Activated CD8-positive, alpha-beta memory T cell treated with anti-CD3 and anti-CD28 coated beads for 48 hours (primary cell): ENCODE measurements around the gene RABGAP1L.
"Not testable (repeated sequence)": the region's sequence is repeated elsewhere in the genome, so short reads cannot be mapped to it uniquely, and the experiment has no call there.

Source experiments
- DNase-seq, 3 experiments: peaks; one replicate each; pipeline ENCODE4 v3.0.0-alpha.2; 2020; ENCODE audit warnings: low read depth in 2 of 3, low spot score in 2 of 3

The RABGAP1L gene

GRCh38 chr1:174358786-174359453, 199.6 kb downstream of the RABGAP1L start:
- DNase-seq: no peak

GRCh38 chr1:174359454-174359805, 200.1 kb downstream of the RABGAP1L start:
- DNase-seq: no peak

DNA sequence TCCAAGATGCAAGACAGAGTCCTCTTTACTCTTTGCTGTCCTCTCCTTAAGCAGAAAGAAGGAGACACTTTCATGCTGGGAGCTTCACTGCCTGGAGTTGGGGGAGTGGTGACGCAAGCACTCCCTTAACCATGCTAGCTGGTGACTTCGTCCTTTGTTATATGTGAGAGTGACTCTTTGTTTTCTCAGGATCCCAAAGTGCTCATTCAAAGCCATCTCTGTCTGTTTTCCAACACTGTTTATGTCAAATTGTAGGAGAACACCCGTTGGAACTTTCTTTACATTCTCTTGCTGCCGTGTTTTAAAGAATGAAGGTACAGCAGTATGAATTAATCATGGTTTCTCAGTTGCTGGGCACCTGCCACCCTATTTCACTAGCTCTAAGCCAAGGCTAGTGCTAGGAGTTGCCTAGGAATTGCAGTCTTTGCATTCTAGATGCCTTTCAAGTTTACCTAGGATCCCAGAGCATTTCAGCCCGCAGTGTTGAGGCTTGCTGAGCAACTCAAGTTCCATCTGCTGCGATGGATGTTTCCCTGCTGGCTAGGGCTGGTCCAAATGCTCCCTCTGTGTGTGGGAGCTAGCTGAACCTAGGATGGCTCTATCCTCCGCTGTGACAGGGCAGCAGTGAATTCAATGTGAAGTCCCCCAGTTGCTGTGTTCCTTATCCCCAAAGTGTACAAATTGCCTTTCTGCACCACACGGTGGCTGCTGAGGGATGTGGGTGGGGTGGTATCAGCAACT, 205.8 kb downstream of the RABGAP1L start:
- DNase-seq: no peak

DNA sequence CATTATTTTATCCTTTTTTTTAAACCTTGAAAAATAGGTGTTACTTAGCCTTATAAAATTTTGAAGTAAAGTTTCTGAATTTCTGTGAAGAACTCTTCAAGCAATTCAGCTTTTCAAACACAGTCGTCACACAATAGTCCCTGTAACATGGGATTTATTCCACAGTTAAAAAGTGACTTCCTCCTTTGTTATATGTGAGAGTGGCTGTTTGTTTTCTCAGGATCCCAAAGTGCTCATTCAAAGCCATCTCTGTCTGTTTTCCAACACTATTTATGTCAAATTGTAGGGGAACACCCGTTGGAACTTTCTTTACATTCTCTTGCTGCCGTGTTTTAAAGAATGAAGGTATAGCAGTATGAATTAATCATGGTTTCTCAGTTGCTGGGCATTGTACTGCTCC, 207.6 kb downstream of the RABGAP1L start:
- no peak for DNase-seq

- DNase-seq: no peak
Observed at GRCh38 chr1:174367892-174368291, 208.6 kb downstream of the RABGAP1L start.

DNA sequence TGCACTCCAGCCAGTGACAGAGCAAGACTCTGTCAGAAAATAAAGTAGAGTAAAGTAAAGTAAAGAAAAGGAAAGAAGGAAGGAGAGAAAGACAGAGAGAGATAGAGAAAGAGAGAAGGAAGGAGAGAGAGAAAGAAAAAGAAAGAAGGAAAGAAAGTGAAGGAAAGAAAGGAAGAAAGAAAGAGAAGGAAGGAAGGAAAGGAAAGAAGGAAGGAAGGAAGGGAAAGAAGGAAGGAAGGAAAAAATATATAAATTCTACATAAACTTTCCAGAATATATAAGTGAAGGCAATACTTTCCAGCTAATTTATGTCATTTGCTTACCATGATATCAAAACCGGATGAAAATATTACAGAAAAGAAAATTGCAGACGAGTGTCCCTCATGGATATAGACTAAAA, 216.7 kb downstream of the RABGAP1L start:
- DNase-seq: no peak

DNA sequence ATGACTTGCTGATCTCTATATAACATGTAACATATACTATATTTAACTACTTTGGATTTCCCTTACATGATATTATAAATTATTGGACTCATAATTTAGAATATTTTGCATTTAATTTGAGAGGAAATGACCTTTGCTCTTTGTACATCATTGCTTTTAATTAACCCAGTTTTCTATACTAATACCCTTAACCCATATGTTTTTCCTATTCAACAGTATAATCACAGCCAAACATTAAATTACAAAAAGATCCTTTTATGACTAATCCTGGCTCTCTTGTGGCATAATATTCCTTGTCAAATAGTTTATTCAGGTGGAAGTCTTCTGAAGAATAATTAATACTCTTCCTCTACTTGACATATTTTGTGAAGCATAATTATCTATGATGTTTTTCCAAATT, 232.4 kb downstream of the RABGAP1L start:
- no peak for DNase-seq

DNA sequence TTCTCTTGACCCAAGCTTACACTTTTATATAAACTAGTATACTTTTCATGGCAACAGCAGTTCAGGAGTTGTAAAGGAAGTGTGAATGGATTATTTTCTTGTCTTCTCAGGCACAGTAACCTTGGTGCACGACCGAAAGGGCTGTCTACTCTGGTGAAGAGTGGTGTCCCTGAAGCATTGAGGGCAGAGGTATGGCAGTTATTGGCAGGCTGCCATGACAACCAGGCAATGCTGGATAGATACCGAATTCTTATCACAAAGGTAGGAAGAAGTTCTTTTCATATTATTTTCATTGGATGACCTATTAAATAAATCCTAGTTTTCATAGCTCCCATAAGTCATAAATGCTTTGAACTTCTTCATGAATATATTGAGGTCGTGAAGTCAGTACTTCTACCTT, 234.6 kb downstream of the RABGAP1L start:
- no peak for DNase-seq

GRCh38 chr1:174397261-174397660, 237.9 kb downstream of the RABGAP1L start:
- no peak for DNase-seq

GRCh38 chr1:174398246-174398645, 238.9 kb downstream of the RABGAP1L start:
- no peak for DNase-seq

DNA sequence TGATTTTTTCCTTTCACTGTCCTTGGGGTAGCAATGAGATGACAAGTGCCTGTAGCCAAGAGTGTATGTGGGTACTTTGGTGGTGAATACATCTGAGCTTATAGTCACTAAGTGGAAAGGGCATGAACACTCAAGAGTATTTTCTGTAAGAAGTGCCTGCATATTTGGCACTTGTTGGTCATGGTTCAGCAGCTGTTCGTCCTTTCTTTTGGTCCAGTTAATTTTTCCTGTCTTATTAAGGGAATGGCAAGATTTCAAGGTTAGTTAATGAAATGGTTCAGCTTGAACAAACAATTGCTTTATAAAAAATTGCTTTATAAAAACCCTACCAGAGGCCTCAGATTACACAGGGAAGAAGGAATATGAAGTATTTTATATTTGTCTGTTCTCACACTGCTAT, 239.9 kb downstream of the RABGAP1L start:
- no peak for DNase-seq

GRCh38 chr1:174401075-174401474, 241.8 kb downstream of the RABGAP1L start:
- DNase-seq: no peak

DNA sequence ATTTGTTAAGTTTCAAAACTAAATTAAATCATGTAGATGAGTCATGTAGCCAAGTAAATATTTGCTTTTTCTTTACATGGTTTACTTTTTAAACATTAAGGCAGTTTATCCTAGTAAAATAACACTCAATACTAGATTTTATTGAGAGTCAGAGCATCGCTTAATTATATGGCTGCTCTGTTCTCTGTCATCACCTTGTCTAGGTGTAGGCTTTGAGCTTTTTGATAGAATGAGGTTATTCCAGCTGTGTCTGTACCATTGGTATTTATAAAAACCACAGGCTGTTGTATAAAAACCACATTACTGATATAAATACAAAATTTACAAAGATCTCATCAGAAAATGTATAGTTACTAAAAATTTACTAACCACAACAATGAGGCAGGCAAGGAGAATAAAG, 245.9 kb downstream of the RABGAP1L start:
- DNase-seq: no peak

DNA sequence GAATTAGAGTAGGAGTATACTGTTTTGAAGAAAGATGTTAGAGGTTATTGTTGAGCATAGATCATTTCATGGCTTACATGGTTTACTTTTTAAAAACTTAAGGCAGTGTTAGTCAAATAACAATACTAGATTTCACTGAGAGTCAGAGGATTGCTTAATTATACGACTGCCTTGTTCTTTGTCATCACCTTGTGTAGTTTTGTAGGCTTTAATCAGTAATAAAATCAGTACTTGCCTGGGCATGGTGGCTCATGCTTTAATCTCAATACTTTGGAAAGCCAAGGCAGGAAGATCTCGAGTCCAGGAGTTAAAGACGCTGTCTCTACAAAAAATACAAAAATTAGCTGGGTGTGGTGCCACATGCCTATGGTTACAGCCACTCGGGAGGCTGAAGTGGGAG, 247.1 kb downstream of the RABGAP1L start:
- no peak for DNase-seq

DNA sequence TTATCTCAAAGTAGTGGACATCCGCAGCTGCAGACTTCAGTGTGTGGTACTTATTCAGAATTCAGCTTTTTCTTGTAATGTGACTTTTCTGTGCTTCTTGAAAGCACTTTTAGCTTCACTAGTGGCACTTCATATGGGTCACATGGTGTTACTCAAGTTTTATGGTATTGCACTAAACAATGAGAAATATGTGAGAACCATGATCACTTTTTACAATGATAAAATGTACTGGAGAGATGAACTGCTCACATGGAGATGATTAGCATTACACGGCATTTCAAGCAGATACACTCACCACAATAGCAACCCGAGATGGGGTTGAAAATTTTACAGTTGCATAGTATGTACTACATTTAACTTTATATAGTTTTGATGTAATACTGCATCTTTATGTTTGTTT, 248.3 kb downstream of the RABGAP1L start:
- no peak for DNase-seq

- no peak for DNase-seq
Observed at GRCh38 chr1:174408146-174408545, 248.8 kb downstream of the RABGAP1L start.

DNA sequence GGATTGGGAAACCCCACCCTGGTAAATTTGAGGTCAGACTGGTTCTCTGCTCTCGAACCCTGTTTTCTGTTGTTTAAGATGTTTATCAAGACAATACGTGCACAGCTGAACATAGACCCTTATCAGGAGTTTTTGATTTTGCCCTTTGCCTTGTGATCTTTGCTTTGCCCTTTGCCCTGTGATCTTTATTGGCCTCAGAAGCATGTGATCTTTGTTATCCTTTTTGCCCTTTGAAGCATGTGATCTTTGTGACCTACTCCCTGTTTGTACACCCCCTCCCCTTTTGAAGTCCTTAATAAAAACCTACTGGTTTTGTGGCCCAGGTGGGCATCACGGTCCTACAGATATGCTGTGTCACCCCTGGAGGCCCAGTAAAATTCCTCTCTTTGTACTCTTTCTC, 250.5 kb downstream of the RABGAP1L start:
- not testable (repeated sequence) for DNase-seq

DNA sequence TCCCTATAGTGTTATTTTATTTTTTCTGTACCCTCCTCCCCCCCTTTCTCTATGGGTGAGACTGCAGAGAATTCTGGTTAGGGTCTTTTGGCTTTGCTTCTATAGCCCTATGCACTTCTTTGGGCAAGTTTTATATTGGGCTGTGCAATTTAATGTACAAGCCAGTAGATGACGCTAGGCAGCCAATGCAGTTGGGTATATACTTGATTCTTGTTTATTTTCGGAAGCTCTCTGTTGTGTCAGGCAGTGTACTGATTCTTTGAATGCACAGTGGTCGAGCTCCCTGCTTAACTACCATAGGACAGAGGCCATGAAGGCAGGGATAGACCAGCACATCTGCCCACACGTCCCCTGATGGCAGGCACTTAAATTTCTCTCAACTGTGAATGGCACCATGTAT, 254.3 kb downstream of the RABGAP1L start:
- DNase-seq: no peak

DNA sequence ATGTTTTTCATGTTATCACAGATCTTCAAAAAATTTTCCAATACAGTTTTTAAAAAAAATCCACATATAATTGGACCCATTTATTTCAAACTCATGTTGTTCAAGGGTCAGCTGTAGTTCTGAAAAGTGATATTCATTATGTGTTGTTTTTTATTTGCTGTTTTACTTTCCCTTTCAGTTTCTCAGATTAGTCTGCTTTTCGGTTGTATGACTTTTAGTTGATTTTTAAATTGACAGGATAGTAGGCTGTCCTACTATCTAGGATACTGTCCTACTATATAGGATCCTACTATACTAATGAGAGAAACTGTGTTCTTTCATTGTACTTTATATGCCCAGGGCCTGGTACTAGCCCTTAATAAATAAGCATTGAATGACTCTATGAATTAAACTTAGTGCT, 254.9 kb downstream of the RABGAP1L start:
- no peak for DNase-seq

GRCh38 chr1:174415506-174415905, 256.2 kb downstream of the RABGAP1L start:
- DNase-seq: no peak

DNA sequence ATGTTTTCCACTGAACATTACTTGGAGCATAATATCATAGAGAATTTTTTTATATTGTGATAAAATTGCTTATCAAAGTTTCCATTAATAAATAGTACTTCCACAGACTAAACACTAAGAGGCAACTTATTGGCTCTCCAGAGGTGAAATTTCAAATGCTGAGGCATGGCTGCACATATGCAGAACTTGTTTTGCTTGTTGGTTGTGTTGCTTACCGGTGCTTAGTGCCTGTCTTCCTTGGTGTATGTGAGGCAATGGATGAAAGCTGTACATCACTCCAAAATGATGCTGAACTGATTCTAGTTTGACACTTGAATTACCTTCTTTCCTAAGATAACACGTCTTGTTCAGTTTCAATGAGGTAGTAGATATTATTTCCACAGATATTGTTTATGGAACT, 258.6 kb downstream of the RABGAP1L start:
- no peak for DNase-seq

DNA sequence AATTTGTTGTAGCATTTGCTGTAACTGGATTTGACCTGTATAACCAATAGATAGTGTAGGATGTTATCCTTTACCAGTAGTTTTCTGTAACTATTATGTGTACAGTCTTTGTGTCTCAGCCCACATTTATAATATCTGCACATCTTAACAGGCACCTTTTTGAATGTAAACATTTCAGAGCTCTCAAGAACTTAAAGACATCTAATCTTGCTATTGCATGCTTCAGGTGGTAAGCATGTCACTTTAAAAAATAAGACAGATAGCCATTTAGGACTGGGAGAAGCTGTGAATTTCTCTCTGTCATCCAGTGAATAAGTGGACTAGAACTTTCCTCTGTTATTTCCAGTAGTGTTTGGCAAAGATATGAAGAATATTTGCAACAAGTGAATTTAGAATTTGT, 265.8 kb downstream of the RABGAP1L start:
- DNase-seq: no peak

GRCh38 chr1:174426153-174426552, 266.8 kb downstream of the RABGAP1L start:
- DNase-seq: no peak
